ENCODE results near the gene ADPRHL1.
"Not testable (repeated sequence)": the region's sequence is repeated elsewhere in the genome, so short reads cannot be mapped to it uniquely, and the experiment has no call there.

The ADPRHL1 gene

DNA sequence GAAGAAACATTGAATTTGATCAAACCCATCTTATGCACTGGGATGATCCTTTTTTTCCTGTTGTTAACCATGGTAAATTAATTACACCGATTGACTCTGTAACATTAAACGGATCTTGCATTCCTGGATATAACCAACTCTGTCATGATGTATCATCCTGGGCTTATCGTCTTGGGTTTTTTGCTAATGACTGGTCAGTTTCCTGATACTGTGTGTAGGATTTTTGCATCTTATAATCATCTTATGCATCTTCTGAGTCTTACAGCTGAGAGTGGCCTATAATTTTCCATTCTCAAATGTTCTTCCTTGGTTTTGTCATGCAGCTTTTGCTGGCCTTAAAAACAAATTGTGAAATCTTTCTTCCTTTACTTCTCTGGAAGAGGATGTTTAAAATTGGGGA lies 24.4 kb upstream of the ADPRHL1 start:
- DNase-seq = no peak

GRCh38 chr13:113476811-113477210 lies 23.5 kb upstream of the ADPRHL1 start:
- no peak for DNase-seq

GRCh38 chr13:113475911-113476310 lies 22.6 kb upstream of the ADPRHL1 start:
- DNase-seq = no peak

DNA sequence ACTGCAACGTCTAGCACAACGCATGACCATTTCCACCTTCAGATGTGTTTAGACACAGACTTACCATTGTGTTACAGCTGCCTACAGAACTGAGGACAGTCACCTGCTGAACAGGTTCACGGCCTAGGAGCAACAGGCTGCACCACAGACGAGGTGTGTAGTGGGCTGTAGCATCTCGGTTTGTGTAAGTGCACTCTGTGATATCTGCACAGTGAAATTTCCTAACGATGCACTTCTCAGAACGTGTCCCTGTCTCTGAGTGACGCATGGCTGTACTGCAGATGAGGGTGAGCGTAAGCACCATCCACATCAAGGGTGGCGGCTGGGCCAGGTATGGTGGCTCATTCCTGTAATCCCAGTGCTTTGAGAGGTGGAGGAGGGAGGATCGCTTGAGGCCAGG lies 22.0 kb upstream of the ADPRHL1 start:
- no peak for DNase-seq

GRCh38 chr13:113474179-113474578 lies 20.9 kb upstream of the ADPRHL1 start:
- DNase-seq = no peak

DNA sequence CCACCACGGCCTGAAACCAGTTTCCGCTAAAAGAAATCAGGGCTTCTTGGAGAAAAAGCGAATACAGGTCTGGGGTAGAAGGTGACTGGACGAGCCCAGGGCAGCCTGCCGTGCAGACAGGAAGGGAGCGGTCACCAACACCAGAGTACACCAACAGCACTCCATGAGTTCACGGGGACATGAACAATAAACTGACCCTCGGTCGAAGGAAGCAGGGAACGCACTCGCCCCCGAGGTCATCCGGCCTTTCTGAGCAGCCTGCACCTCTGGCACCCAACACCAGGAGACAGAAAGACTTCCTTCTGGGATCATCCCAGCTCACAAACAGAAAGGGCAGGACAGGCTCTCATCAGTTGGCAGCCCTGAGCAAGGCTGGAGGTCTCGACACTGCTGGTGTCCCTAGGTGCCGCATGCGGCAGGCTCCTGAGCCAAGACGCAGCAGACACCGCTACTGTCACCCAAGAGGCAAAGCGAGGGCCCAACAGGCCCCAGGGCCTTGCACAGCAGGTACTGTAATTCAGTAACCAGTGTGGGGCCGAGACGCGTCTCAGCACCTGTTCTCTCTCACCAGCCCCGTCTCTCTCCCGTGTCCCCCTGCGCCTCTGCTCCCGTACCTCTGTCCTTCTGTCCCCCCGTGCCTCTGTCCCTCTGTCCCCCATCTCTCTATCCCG lies 19.2 kb upstream of the ADPRHL1 start:
- DNase-seq = no peak

DNA sequence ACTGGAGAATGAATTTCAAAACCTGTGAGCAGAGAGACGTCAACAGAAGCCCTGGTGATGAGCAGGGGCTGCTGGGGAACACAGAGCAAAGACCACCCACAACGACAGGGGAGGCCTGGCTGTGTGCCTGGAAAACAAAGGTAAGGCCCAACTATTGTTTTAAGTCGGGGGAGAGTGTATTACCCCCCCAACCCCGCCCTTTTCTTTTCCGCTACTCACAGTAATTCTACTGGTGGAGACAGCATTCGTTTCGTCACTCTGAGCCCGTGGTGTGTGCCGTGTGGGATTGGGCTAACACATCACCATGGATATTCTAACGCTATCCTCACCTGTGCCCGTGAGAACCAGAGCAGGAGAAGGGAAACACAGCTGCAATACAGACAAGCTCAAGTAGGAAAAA lies 18.6 kb upstream of the ADPRHL1 start:
- no peak for DNase-seq

- not testable (repeated sequence) for DNase-seq
Measured at GRCh38 chr13:113470635-113471163, 17.4 kb upstream of the ADPRHL1 start.

GRCh38 chr13:113470073-113470472 lies 16.8 kb upstream of the ADPRHL1 start:
- no peak for DNase-seq

GRCh38 chr13:113469582-113469981 lies 16.3 kb upstream of the ADPRHL1 start:
- no peak for DNase-seq

- no peak for DNase-seq
Measured at GRCh38 chr13:113468472-113469201, 15.3 kb upstream of the ADPRHL1 start.

DNA sequence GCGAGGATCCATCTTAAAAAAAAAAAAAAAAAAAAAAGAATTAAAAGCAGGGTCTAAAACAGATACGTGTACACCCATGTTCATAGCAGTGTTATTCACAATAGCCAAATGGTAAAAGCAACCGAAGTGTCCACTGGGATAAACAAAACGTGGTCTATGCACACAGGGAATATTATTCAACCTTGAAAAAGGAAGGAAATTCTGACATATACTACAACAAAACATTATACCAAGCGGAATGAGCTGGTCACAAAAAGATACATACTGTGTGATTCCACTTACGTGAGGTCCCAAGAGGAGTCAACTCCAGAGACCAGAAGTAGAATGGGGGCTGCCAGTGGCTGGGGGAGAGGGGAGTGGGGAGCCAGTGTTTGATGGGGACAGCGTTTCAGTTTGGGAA lies 14.7 kb upstream of the ADPRHL1 start:
- DNase-seq = no peak

DNA sequence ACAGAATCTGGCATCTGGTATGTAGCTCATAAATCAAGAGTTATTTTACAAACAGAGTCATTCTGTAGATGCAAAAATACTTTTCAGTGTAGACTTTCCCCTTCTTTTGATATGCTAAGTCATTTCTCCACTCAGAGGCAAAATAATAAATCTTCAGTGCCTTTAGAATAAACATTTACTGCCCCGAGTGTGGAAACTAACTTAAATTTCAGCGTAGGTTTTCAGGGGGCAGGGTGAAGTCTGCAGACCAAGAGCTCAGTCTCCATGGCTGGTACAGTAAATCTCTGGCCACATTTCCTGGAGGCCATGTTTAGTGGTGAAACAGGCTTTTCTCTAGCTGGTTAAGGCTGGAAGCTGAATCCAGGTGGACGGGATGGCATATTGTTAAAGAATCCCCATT lies 13.1 kb upstream of the ADPRHL1 start:
- no peak for DNase-seq

GRCh38 chr13:113465300-113465699 lies 12.0 kb upstream of the ADPRHL1 start:
- DNase-seq = no peak

- DNase-seq = no peak
Measured at GRCh38 chr13:113464476-113464875, 11.2 kb upstream of the ADPRHL1 start.

DNA sequence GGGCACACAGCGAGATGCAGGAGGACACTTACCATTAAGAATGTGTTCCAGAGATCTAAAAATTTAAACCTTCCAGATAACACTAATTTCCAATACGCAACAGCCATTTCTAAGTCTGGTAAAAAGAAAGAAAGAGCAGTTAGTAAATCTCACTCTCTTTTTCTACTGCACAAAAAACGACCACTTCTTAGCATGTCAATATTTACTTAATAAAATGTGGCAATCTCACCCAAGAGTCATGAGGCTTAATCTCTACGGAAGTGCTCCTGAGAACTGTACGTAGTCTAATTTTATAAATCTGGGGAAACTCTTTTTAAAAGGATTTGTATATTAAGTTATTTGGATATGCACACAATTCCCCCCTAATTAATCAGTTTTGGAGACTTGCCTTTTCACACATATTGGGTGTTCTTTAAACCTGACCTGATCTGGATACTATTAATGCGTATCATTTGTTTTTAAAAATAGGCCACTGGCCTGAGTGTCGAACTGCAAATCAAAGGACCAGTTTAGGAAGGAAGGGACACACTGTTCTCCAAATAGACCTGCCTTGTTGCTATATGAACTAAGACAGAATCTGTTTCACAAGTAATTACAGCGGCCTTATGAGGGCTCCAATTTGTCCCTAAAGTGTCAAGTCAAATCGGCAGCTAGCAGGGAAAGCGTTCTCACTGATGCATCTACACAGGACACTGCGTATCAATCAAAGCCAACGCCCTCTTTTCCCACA lies 7.9 kb upstream of the ADPRHL1 start:
- DNase-seq = no peak

DNA sequence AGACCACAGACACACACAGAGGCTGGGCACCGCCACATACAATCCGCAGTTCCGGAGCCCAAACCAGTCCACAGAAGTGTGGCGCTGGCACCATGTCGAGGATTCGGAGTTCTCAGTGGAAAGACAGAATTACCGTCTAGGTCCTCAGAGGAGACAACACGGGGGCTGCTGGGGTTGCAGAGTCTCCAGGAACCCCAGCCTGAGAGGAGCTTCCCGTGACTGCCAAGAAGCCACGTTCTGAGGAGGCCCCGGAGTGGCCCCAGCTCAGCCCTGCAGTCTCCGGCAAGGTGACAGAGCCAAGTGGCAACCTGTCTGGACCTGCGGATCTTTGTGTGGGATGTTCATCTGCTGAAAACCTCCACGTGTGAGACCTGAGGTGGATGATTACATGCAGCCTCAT lies 7.3 kb upstream of the ADPRHL1 start:
- DNase-seq = no peak

DNA sequence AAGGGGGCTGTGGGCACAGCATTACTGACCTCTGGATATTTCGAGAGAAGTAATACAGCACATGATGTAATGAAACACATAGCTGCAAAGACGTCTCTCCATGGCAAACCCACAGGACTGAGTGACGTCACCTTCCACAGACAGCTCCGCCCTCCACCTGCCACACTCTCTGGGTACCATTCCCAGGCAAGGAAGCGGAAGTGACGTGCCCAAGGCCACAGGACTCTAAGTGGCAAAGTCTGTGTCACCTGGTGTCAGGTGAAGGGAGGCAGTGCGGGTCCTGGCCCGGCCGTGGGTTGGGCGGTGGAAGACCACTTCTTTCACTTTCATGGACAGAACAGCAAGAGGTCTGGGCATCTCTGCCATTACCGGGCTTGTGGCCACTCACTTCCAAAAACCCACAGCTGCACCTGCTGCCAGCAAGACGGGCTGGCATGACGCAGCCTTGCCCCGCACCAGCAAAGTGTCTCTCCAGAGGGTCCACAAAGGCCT lies 6.8 kb upstream of the ADPRHL1 start:
- no peak for DNase-seq

DNA sequence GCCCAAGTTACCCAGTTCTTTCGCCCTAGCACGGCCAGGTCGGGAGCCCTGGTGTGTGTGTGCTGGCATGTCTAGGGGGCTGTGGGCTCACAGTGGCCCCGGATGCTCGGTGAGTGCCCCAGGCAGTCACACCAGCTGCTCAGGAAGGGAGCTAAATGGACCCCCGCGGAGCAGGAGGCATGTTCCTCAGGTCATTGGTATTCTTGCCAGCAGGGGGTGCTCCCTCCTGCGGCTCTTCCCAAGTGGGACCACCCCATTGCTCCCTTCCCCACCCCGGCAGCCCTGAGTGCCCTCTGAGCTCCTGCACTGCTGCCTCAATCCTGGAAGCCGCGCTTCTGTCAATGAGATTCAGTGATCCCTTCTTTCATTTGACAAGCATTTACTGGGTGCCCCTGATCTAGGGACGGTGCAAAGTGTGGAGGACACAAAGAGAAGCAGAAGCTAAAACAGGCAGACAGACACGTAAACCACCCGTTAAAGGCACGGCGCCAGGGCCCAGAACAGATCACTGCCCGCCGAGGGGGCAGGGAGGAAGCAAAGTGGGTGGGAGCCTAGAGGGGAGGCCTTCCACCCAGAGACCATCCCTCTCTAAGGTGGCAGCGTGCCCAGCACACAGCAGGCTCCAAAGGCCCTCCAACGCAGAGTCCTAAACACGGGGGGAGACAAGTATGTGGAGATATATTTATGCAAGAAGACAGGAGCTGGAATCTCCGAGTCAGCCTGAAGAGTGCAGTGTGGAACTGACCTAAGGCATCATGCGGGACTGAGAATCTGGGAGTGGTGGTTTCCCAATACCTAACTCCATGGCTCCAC lies 5.2 kb upstream of the ADPRHL1 start:
- no peak for DNase-seq

DNA sequence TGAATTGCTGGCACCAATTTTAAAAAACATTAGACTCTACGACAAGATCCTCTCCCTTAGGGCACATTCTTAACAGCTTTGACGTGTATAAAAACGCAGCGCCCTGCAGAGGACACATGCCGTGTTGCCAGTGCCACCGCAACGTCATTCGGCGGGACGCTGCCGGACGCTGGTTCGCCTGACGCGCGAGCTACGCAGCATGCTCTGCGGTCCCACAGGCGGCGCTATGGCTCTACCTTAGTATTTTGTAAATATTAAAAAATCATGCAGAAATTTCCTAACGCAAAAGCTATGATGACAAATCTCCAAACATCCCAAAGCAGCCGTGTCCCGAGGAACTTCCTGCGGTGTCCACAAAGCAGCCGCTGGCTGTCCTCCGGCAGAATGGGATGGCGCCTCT lies 4.2 kb upstream of the ADPRHL1 start:
- DNase-seq = no peak

DNA sequence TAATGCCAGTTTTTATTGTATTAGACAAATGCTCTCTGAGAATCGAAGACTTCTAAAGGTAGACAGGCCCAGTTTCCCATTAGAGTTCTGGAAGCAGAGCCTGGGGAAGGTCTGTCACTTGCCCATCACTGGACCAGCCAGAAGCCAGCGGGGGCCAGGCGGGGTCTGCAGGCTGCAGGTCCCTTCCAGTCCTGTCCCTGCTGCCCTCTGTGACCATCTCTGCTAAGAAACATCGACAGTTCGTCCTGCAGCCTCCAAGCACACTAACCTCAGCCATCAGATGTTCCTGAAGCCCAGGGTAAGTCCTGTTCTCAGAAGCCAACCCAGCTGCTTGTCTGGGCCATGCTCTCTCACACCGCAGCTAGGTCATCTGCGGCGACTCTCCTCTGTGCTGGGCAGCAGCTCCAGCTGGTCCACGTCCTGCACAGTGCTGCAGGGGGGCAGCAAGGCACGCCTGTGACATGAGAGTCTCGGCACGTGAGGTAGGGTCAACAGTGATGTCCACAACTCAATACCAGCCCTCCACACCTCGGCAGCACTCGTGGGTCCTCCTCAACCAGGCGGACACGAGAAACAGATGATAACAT lies 2.9 kb upstream of the ADPRHL1 start:
- no peak for DNase-seq

GRCh38 chr13:113455384-113455783 lies 2.1 kb upstream of the ADPRHL1 start:
- no peak for DNase-seq
